GM19351 (cell line): ENCODE data around the gene HMGXB3.
A peak's percentile ranks its signal among the peaks of the same experiment; 100 is the strongest.
"Not testable (repeated sequence)": the region's sequence is repeated elsewhere in the genome, so short reads cannot be mapped to it uniquely, and the experiment has no call there.

Source experiments
- ATAC-seq: cut with Tn5 transposase; IDR thresholded peaks from one replicate; pipeline ENCODE4 v1.9.1; 2021; ENCODE audit warnings: mild to moderate bottlenecking, moderate library complexity; ENCODE audit not compliant: unreplicated experiment

The HMGXB3 gene

GRCh38 chr5:150017226-150018005 lies 16.9 kb downstream of the HMGXB3 start:
- ATAC-seq: no peak

- no peak for ATAC-seq
Observed at GRCh38 chr5:150020249-150020648, 19.7 kb downstream of the HMGXB3 start.

- ATAC-seq: no peak
Observed at GRCh38 chr5:150021491-150022157, 21.1 kb downstream of the HMGXB3 start.

- ATAC-seq: no peak
Observed at GRCh38 chr5:150022158-150022531, 21.6 kb downstream of the HMGXB3 start.

- no peak for ATAC-seq
Observed at GRCh38 chr5:150022681-150023080, 22.1 kb downstream of the HMGXB3 start.

- no peak for ATAC-seq
Observed at GRCh38 chr5:150023136-150023535, 22.6 kb downstream of the HMGXB3 start.

GRCh38 chr5:150024346-150024984 lies 23.9 kb downstream of the HMGXB3 start:
- no peak for ATAC-seq

- ATAC-seq: no peak
Observed at GRCh38 chr5:150026682-150027172, 26.2 kb downstream of the HMGXB3 start.

GRCh38 chr5:150028047-150028446 lies 27.5 kb downstream of the HMGXB3 start:
- ATAC-seq: not testable (repeated sequence)

GRCh38 chr5:150033334-150033733 lies 32.8 kb downstream of the HMGXB3 start:
- ATAC-seq: no peak

GRCh38 chr5:150034662-150035061 lies 34.1 kb downstream of the HMGXB3 start:
- no peak for ATAC-seq

- ATAC-seq: peak; percentile 99
Observed at GRCh38 chr5:150035139-150035895, 34.8 kb downstream of the HMGXB3 start.

- no peak for ATAC-seq
Observed at GRCh38 chr5:150036513-150036912, 36.0 kb downstream of the HMGXB3 start.

- ATAC-seq: no peak
Observed at GRCh38 chr5:150038547-150038946, 38.0 kb downstream of the HMGXB3 start.

- ATAC-seq: no peak
Observed at GRCh38 chr5:150042459-150042858, 41.9 kb downstream of the HMGXB3 start.

GRCh38 chr5:150043657-150044328 lies 43.3 kb downstream of the HMGXB3 start:
- no peak for ATAC-seq

GRCh38 chr5:150044329-150044681 lies 43.8 kb downstream of the HMGXB3 start:
- no peak for ATAC-seq

GRCh38 chr5:150044712-150045111 lies 44.2 kb downstream of the HMGXB3 start:
- ATAC-seq: no peak

- no peak for ATAC-seq
Observed at GRCh38 chr5:150045549-150045948, 45.0 kb downstream of the HMGXB3 start.

- ATAC-seq: no peak
Observed at GRCh38 chr5:150046031-150046430, 45.5 kb downstream of the HMGXB3 start.
